Progenitor cell of endocrine pancreas (in vitro differentiated cells): ENCODE measurements around the gene MTA3. TPM values are rescaled to one million over a fixed set of nuclear protein-coding genes. Genes with fewer than 3 reads are reported as not detected.

Experiments used
- DNase-seq: peaks from one replicate; pipeline ENCODE4 v3.0.0; 2021; ENCODE audit warnings: low spot score; ENCODE audit not compliant: unreplicated experiment
- H3K27ac Mint-ChIP-seq: 2 replicates; pipeline ENCODE4 v1.8.0; 2021; ENCODE audit warnings: mild to moderate bottlenecking, moderate library complexity, mixed read lengths
- H3K27me3 Mint-ChIP-seq: 2 replicates; pipeline ENCODE4 v1.8.0; 2021; ENCODE audit warnings: mixed read lengths
- H3K36me3 Mint-ChIP-seq: 2 replicates; pipeline ENCODE4 v1.8.0; 2022; ENCODE audit warnings: mixed read lengths; ENCODE audit not compliant: insufficient read depth
- H3K4me1 Mint-ChIP-seq: 2 replicates; pipeline ENCODE4 v1.8.0; 2021; ENCODE audit warnings: low read depth, mixed read lengths
- H3K4me3 Mint-ChIP-seq: 2 replicates; pipeline ENCODE4 v1.8.0; 2021; ENCODE audit warnings: low read depth, mild to moderate bottlenecking, moderate library complexity, mixed read lengths
- H3K9me3 Mint-ChIP-seq: 2 replicates; pipeline ENCODE4 v1.8.0; 2021; ENCODE audit warnings: low read depth, mixed read lengths
- total RNA-seq: library from RNA; stranded (reverse); gene quantifications from 2 replicates; pipeline ENCODE4 v1.2.1, GENCODE V29; 2021
- TF ChIP-seq, protein P1 (sequence below): fragments of 200-600 bp; sonication (generic); IDR thresholded peaks from one replicate; pipeline ENCODE4 v1.5.0; 2021; ENCODE audit warnings: antibody characterized with exemption, mild to moderate bottlenecking; ENCODE audit not compliant: unreplicated experiment

Gene MTA3
- total RNA-seq, 1 donor from 2014 or later, result 96.0 TPM

DNA sequence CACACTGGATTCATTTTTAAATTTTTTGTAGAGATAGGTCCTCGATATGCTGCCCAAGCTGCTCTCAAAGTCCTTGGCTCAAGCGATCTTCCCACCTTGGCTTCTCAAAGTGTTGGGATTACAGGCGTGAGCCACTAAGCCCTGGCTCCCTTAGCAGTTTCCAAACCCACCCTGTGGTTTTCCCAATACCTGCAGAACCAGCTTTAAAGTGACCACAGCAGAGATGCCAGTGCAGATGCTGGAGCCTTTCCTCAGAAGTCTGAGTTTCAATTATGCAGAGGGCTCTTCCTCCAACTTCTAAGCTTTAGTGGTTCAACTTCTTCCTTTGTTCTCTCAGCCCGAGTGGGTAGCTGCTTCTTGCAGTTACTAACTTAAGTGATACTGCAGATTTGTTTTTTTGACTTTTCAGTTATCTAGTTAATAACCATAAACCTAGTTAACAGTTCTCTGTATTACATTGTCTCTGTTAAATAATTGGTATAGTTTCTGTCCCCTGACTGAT, 232.1 kb downstream of the MTA3 start:
- Mint-ChIP-seq H3K27ac (no peak overlapping the region), H3K4me1 (peaks cover 3% of the 10 kb centered on the region), H3K9me3 (no peaks in the 10 kb centered on the region), H3K27me3 (no peaks in the 10 kb centered on the region), H3K36me3 (peaks cover 1% of the 10 kb centered on the region), H3K4me3 (no peak overlapping the region)
- no peak for DNase-seq
- TF ChIP-seq, protein P1, sequence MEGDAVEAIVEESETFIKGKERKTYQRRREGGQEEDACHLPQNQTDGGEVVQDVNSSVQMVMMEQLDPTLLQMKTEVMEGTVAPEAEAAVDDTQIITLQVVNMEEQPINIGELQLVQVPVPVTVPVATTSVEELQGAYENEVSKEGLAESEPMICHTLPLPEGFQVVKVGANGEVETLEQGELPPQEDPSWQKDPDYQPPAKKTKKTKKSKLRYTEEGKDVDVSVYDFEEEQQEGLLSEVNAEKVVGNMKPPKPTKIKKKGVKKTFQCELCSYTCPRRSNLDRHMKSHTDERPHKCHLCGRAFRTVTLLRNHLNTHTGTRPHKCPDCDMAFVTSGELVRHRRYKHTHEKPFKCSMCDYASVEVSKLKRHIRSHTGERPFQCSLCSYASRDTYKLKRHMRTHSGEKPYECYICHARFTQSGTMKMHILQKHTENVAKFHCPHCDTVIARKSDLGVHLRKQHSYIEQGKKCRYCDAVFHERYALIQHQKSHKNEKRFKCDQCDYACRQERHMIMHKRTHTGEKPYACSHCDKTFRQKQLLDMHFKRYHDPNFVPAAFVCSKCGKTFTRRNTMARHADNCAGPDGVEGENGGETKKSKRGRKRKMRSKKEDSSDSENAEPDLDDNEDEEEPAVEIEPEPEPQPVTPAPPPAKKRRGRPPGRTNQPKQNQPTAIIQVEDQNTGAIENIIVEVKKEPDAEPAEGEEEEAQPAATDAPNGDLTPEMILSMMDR, result no peak

DNA sequence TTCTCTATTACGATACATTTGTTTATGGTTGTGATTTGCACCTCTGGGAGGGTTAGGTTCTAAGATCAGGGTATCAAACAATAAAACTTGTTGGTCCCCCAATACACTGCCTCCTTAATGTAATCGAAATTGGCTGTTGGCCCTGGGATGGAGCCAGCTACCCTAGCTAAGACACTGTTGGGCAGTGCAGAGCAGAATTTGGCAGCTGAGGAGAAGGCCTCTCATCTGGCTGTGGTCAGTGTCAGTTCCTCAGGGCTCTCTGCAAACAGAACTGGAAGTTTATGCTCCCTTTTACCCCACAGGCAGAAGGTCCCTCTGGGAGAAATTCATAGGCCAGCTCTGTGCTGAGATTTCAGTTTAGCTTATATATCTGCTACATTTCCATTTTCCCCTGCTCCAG, 232.5 kb downstream of the MTA3 start:
- TF ChIP-seq, protein P1, result no peak
- H3K27me3 Mint-ChIP-seq, result no peaks in the 10 kb centered on the region
- peaks cover 1% of the 10 kb centered on the region for H3K36me3 Mint-ChIP-seq
- no peak overlapping the region for H3K4me3 Mint-ChIP-seq
- H3K27ac Mint-ChIP-seq, result no peak overlapping the region
- H3K9me3 Mint-ChIP-seq, result no peaks in the 10 kb centered on the region
- no peak for DNase-seq
- peaks cover 3% of the 10 kb centered on the region for H3K4me1 Mint-ChIP-seq

DNA sequence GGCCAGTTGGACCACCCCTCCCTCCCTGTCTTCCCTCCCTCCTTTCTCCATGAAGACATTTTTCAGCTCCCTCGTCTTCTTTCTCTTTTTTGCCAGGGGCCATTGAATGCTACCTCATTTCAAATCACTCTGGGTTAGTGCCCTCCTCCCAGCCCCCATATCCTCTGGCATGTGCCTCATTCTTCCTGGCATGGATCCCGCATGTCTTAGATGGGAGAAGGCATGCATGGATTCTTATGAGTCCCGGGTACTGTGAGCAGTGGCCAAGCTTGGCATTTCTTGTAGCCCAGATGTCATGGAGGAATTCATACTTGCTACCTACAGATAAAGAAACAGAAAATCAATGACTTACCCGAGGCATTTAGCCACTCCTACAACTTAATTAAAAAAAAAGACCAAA, 232.9 kb downstream of the MTA3 start:
- peaks cover 3% of the 10 kb centered on the region for H3K4me1 Mint-ChIP-seq

DNA sequence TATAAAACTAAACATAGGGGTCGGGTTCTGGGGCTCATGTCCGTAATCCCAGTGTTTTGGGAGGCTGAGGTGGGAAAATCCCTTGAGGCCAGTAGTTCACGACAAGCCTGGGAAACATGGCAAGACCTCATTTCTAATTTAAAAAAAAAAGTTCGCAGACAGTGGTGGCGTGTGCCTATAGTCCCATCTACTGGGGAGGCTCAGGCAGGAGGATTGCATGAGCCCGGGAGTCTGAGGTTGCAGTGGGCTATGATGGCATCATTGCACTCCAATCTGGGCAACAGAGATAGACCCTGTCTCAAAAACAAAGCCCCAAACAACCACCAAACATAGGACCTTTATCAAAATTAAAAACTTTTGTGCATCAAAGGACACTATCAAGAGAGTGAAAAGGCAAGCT, 233.7 kb downstream of the MTA3 start:
- H3K27me3 Mint-ChIP-seq, result no peaks in the 10 kb centered on the region
- no peak overlapping the region for H3K4me3 Mint-ChIP-seq
- no peak overlapping the region for H3K27ac Mint-ChIP-seq
- TF ChIP-seq, protein P1, result no peak
- peaks cover 3% of the 10 kb centered on the region for H3K4me1 Mint-ChIP-seq
- H3K36me3 Mint-ChIP-seq, result peaks cover 1% of the 10 kb centered on the region
- no peaks in the 10 kb centered on the region for H3K9me3 Mint-ChIP-seq
- no peak for DNase-seq

More for the DNA sequence above, 232.9 kb downstream of the MTA3 start:
- no peak overlapping the region for H3K27ac Mint-ChIP-seq
- no peaks in the 10 kb centered on the region for H3K27me3 Mint-ChIP-seq
- TF ChIP-seq, protein P1, result no peak
- no peaks in the 10 kb centered on the region for H3K9me3 Mint-ChIP-seq
- H3K36me3 Mint-ChIP-seq, result peaks cover 1% of the 10 kb centered on the region
- no peak for DNase-seq
- no peak overlapping the region for H3K4me3 Mint-ChIP-seq

DNA sequence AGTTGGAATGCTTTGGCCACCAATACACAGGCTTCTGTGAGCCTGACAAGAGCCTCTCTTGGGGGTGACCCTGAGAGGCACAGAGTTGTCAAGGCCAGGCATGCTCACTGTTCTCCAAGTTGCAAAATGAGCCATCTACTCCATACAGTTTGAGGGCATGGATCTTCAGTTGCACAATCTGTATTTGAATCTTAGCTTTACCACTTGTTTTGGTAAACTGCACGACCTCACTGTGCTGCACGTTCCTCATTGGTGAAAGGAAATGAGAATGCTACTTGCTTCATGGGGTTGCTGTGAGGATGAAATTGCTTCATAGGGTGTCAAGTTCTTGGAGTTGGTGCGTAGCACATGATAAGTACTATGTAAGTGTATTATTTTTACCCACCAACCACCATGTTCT, 235.9 kb downstream of the MTA3 start:
- Mint-ChIP-seq H3K4me3 (no peak overlapping the region), H3K36me3 (no peaks in the 10 kb centered on the region), H3K9me3 (no peaks in the 10 kb centered on the region), H3K27ac (no peak overlapping the region), H3K27me3 (no peaks in the 10 kb centered on the region), H3K4me1 (peaks cover 9% of the 10 kb centered on the region)
- TF ChIP-seq, protein P1, result no peak
- DNase-seq, result no peak
